K562 (cell line): Measurements from ENCODE around the gene KCTD16. TPM values are rescaled to one million over a fixed set of nuclear protein-coding genes. Genes with fewer than 3 reads are reported as not detected.

Experiments
- ATAC-seq: fragments of 200-7000 bp; cut with Tn5 transposase; 3 replicates; pipeline ENCODE4 v1.9.1; 2020; ENCODE audit warnings: moderate library complexity
- BruUV-seq: library from RNA; stranded (reverse); fragments of 400-500 nt; replicated peaks from 2 replicates; lab custom pipeline; 2021; lab: Mats Ljungman, UMichigan
- CTCF ChIA-PET: fragments of 300-600 bp; formaldehyde crosslinking; extraction: SDS; loops from one replicate; lab custom pipeline; 2021; ENCODE audit warnings: low intra/inter-chr PET ratio; lab: Yijun Ruan, JAX
- POLR2A ChIA-PET: fragments of 300-600, 350-650 bp; sonication (Branson Sonifier 250); formaldehyde crosslinking; extraction: SDS; loops from one replicate; lab custom pipeline; 2021; ENCODE audit warnings: antibody characterized with exemption, inconsistent platforms; lab: Yijun Ruan, JAX
- DNase-seq, 4 experiments: peaks; one replicate each; pipeline versions ENCODE4 v3.0.0 to v3.0.0-alpha.2; 2011 to 2018; ENCODE audit warnings: low spot score in 3 of 4, mixed read lengths in 3 of 4; ENCODE audit errors: extremely low read depth in 1 of 4
- FAIRE-seq: peaks from 2 replicates; lab custom pipeline; 2011; peaks lifted over from hg19 to GRCh38; lab: Jason Lieb, UNC
- H2AFZ ChIP-seq: 2 replicates; pipeline ENCODE4 v1.6.0; 2011; ENCODE audit warnings: low read depth, low read length, control low read depth, inconsistent platforms
- H3K27ac ChIP-seq: fragments of 200-600 bp; 3 replicates; pipeline ENCODE4 v1.8.0; 2011; ENCODE audit warnings: low read depth, mild to moderate bottlenecking, control low read depth, inconsistent platforms, low read length, moderate library complexity, mixed read lengths; ENCODE audit errors: extremely low read depth
- H3K27me3 ChIP-seq, 2 experiments: fragments of 300-600 bp in 1 of 2; 2 replicates in 1 of 2; 3 replicates in 1 of 2; pipeline versions ENCODE4 v1.6.0 to v1.8.0; 2011; ENCODE audit warnings: inconsistent platforms in 2 of 2, low read length in 2 of 2, mild to moderate bottlenecking in 1 of 2, mixed read lengths in 1 of 2, moderate library complexity in 1 of 2; ENCODE audit not compliant: control insufficient read depth in 2 of 2, insufficient read depth in 2 of 2
- H3K36me3 ChIP-seq: fragments of 300-600 bp; 3 replicates; pipeline ENCODE4 v1.8.0; 2011; ENCODE audit warnings: mild to moderate bottlenecking, low read length, inconsistent platforms; ENCODE audit not compliant: control insufficient read depth, insufficient read depth
- H3K4me1 ChIP-seq, 2 experiments: fragments of 200-600 bp in 1 of 2; replicated peaks in 1 of 2; 2 replicates in 1 of 2; 3 replicates in 1 of 2; pipeline versions ENCODE4 v1.5.1 to v1.8.0; 2011; ENCODE audit warnings: inconsistent platforms in 2 of 2, low read length in 2 of 2, mild to moderate bottlenecking in 1 of 2, mixed read lengths in 1 of 2, moderate library complexity in 1 of 2; ENCODE audit not compliant: control insufficient read depth in 2 of 2, insufficient read depth in 2 of 2
- H3K4me2 ChIP-seq: 2 replicates; pipeline ENCODE4 v1.6.1; 2011; ENCODE audit warnings: low read length, control low read depth, inconsistent platforms, mixed read lengths; ENCODE audit not compliant: insufficient read depth
- H3K4me3 ChIP-seq: fragments of 200-600 bp; sonication (generic), shearing (Covaris generic); 2 replicates; pipeline ENCODE4 v1.5.1; 2016; ENCODE audit warnings: control low read depth, inconsistent platforms
- H3K79me2 ChIP-seq: fragments of 200-600 bp; 3 replicates; pipeline ENCODE4 v1.8.0; 2011; ENCODE audit warnings: low read length, inconsistent platforms; ENCODE audit not compliant: control insufficient read depth, insufficient read depth
- H3K9ac ChIP-seq, 2 experiments: 2 replicates each; pipeline versions ENCODE4 v1.6.0 to v1.6.1; 2011; ENCODE audit warnings: low read depth in 2 of 2, low read length in 2 of 2, control low read depth in 1 of 2, inconsistent platforms in 1 of 2, mild to moderate bottlenecking in 1 of 2, mixed read lengths in 1 of 2; ENCODE audit not compliant: insufficient read depth in 1 of 2
- H3K9me1 ChIP-seq: one replicate; pipeline ENCODE4 v1.6.0; 2011; ENCODE audit warnings: inconsistent platforms, mild to moderate bottlenecking, low read length, moderate library complexity; ENCODE audit not compliant: control insufficient read depth, insufficient read depth
- H3K9me3 ChIP-seq: replicated peaks from 2 replicates; pipeline ENCODE4 v1.5.1; 2011; ENCODE audit warnings: low read depth, low read length, inconsistent platforms; ENCODE audit not compliant: control insufficient read depth, insufficient read depth
- H4K20me1 ChIP-seq: replicated peaks from 2 replicates; pipeline ENCODE4 v1.6.1; 2011; ENCODE audit warnings: low read length, inconsistent platforms, mixed read lengths; ENCODE audit not compliant: control insufficient read depth, insufficient read depth
- E2F1 ChIP-seq: sonication (generic); formaldehyde crosslinking; IDR thresholded peaks from 2 replicates; pipeline ENCODE4 v1.8.1; 2023; ENCODE audit warnings: mild to moderate bottlenecking, missing genetic modification reagents, moderate library complexity
- HBP1 ChIP-seq: fragments of 450-650 bp; formaldehyde crosslinking; IDR thresholded peaks from 2 replicates; pipeline ENCODE4 v1.4.0; 2022; ENCODE audit warnings: missing genetic modification characterization
- HDAC6 ChIP-seq: IDR thresholded peaks from 2 replicates; pipeline ENCODE4 v1.6.1; 2012; ENCODE audit warnings: low read depth, mild to moderate bottlenecking, control low read depth, inconsistent platforms, low read length, moderate library complexity
- PREB ChIP-seq: sonication (generic); formaldehyde crosslinking; IDR thresholded peaks from 2 replicates; pipeline ENCODE4 v1.8.1; 2023; ENCODE audit warnings: mild to moderate bottlenecking, missing genetic modification reagents
- SMAD1 ChIP-seq: fragments of 150-350 bp; IDR thresholded peaks from 2 replicates; pipeline ENCODE4 v1.6.1; 2014; ENCODE audit warnings: low read length, low read depth; ENCODE audit not compliant: partially characterized antibody
- SMC3 ChIP-seq: conservative IDR thresholded peaks from 2 replicates; pipeline ENCODE4 v1.6.1; 2011; ENCODE audit warnings: low read depth, low read length, improper control_type of control experiment; ENCODE audit not compliant: insufficient read depth
- SNAPC5 ChIP-seq: fragments of 250-450 bp; sonication (Bioruptor Pico); IDR thresholded peaks from 2 replicates; pipeline ENCODE4 v1.8.0; 2021; ENCODE audit warnings: moderate library complexity, mild to moderate bottlenecking, inconsistent platforms
- SRSF9 ChIP-seq: fragments of 200-400 bp; formaldehyde crosslinking; IDR thresholded peaks from 2 replicates; pipeline ENCODE4 v1.6.1; 2017; ENCODE audit warnings: low read depth, low read length, borderline replicate concordance
- ZHX1 ChIP-seq: fragments of 150-350 bp; conservative IDR thresholded peaks from 2 replicates; pipeline ENCODE4 v1.6.1; 2014; ENCODE audit warnings: low read length
- ZNF347 ChIP-seq: fragments of 450-650 bp; formaldehyde crosslinking; IDR thresholded peaks from 2 replicates; pipeline ENCODE4 v1.4.0; 2020; ENCODE audit warnings: low read depth, mild to moderate bottlenecking, moderate library complexity
- WGBS: fragments of 100-300 bp; shearing (Covaris generic); methylation state at CpG from one replicate; pipeline ENCODE4 v1.1.6; 2016; ENCODE audit warnings: low coverage, mixed read lengths; ENCODE audit not compliant: insufficient coverage; ENCODE audit errors: missing lambda C conversion rate; 5-methylcytosine and 5-hydroxymethylcytosine counted together
- in situ Hi-C: fragments of 300-500 bp; cut with MboI; formaldehyde crosslinking; loops from 4 replicates; pipeline ENCODE4 v1.15.0; 2018; ENCODE audit warnings: inconsistent platforms, mixed read lengths
- intact Hi-C: fragments of 100-400 bp; cut with micrococcal nuclease; formaldehyde crosslinking; loops from 2 replicates; pipeline ENCODE4 v1.14.2; 2022
- polyA plus RNA-seq, 8 experiments: library from polyadenylated mRNA; depleted of rRNA in 4 of 8; stranded (reverse) in 5 of 8; unstranded in 3 of 8; fragments of >200 nt; fragmentation: Nextera tagmentation in 2 of 8; fragmentation: Illumina TruSeq in 1 of 8; extraction: Ambion mirVana in 2 of 8; extraction: Trizol in 1 of 8; gene quantifications; 2 replicates each; pipeline versions ENCODE4 v1.2.1 to v1.2.3, GENCODE V29; 2011 to 2014; ENCODE audit warnings: inconsistent platforms in 1 of 8, missing spikeins in 1 of 8
- total RNA-seq, 7 experiments: library from RNA; depleted of rRNA in 6 of 7; stranded (reverse); fragments of >200 nt in 6 of 7; fragmentation: Illumina TruSeq in 2 of 7; extraction: Trizol in 2 of 7; gene quantifications; 2 replicates each; pipeline versions ENCODE4 v1.2.1 to v1.2.3, GENCODE V29; 2011 to 2021; ENCODE audit warnings: low replicate concordance in 1 of 7

Gene KCTD16
- total and polyA plus RNA-seq, 9 of the 15 experiments (the other 6 are each of a cell fraction or from before 2014, with no cell fraction given): 0.04 TPM; not detected in 8

GRCh38 chr5:144404672-144405071 lies 234.0 kb downstream of the KCTD16 start:
- CTCF ChIA-PET: no interaction called here
- H3K4me3 ChIP-seq: no peak overlapping the region
- intact Hi-C loops: no loop called here

More at GRCh38 chr5:144404672-144405071, 234.0 kb downstream of the KCTD16 start:
- TF ChIP-seq ZNF347 (CRISPR knock-in tag) (no peak), SNAPC5 (CRISPR knock-in tag) (no peak), SMAD1 (no peak), SMC3 (no peak), E2F1 (CRISPR knock-in tag) (no peak), HBP1 (no peak), ZHX1 (no peak), SRSF9 (no peak), PREB (CRISPR knock-in tag) (no peak), HDAC6 (no peak)
- FAIRE-seq (no peak), ATAC-seq (no peak), DNase-seq (no peak)
- Histone ChIP-seq H3K27ac (no peak overlapping the region), H2AFZ (no peak overlapping the region), H3K27me3 (no peaks in the 10 kb centered on the region), H3K9me3 (no peaks in the 10 kb centered on the region), H3K79me2 (no peaks in the 10 kb centered on the region), H3K9ac (no peak overlapping the region), H4K20me1 (no peaks in the 10 kb centered on the region), H3K4me1 (no peaks in the 10 kb centered on the region), H3K4me2 (no peak overlapping the region), H3K36me3 (no peaks in the 10 kb centered on the region), H3K9me1 (no peaks in the 10 kb centered on the region)
- WGBS: 0% methylated on average over 1 of the region's 1 CpG
- no TSS peak for BruUV-seq
- POLR2A ChIA-PET: no interaction called here
- in situ Hi-C loops: no loop called here
